Measurements from ENCODE around the gene ARHGAP4. TPM values are rescaled to one million over a fixed set of nuclear protein-coding genes. Genes with fewer than 3 reads are reported as not detected.

The ARHGAP4 gene
- total RNA-seq, 1 donor from 2014 or later: 72.2 TPM

DNA sequence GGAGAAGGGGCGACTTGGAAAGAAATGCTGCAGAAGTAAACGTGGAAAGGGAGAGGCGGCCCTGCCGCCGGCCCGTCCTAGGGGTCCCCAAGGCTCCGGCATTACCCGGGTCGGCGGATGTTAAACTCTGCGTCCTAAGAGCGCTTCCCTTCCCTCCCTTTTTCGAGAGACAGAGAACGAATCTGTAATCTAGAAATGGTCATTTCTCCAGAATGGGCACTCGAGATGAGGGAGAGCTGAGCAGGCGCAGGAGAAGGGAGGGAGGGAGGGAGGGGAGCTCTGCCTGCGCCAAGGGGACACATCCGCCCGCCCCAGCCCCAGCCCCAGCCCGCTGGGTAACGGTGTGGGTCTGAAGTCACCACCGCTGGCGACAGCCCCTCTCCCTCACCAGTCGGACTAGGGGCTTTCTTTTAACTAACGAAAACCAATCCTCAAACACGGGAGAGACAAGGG lies 43.9 kb upstream of the ARHGAP4 start:
- DNase-seq (ENCODE audit: low spot score): no peak

DNA sequence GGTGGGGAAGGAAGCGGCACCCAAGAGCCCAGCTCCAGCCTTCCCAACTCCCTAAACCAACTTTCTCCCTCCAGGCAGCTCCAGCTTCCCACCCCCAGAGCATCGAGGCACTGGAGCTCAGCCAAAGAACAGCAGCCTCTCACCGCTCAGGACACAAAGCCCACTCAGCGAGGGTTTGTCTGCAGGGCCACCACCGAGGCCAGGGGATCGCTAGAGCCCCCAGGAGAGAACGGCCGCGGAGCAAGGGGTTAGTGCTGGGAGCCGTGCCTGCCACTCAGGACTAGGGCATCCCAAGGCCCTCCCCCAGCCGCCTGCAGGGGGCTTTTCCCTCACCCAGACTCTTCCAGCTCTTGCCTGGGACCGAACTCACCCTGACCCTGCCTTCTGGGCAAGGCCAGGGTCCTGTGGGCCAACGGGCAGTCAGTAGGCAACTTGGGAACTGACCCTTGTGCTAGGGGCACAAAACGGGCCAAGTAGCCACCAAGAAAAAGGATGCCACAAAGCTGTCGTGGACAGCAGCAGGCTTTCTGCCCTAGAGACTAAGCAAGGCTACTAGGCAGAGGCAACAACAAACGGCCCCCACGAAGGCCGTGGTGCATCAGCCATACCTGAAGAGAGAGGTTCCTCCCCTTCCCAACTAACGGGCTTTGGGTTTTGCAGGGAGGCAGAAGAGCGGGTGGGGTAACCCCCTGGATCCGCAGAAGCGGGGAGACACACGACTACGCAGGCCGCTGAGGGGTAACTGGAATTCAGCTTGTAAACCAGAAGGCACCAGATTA lies 43.2 kb upstream of the ARHGAP4 start:
- Mint-ChIP-seq H3K9me3 (ENCODE audit: unreplicated experiment) (no peaks in the 10 kb centered on the region), H3K4me3 (ENCODE audit: unreplicated experiment) (peak overlapping the region; percentile 97), H3K4me1 (ENCODE audit: unreplicated experiment) (peaks cover 24% of the 10 kb centered on the region), H3K27ac (ENCODE audit: unreplicated experiment) (no peak overlapping the region), H3K36me3 (ENCODE audit: low read depth, unreplicated experiment) (peaks cover 3% of the 10 kb centered on the region), H3K27me3 (ENCODE audit: unreplicated experiment) (peaks cover 12% of the 10 kb centered on the region)
- TF ChIP-seq, protein P1, sequence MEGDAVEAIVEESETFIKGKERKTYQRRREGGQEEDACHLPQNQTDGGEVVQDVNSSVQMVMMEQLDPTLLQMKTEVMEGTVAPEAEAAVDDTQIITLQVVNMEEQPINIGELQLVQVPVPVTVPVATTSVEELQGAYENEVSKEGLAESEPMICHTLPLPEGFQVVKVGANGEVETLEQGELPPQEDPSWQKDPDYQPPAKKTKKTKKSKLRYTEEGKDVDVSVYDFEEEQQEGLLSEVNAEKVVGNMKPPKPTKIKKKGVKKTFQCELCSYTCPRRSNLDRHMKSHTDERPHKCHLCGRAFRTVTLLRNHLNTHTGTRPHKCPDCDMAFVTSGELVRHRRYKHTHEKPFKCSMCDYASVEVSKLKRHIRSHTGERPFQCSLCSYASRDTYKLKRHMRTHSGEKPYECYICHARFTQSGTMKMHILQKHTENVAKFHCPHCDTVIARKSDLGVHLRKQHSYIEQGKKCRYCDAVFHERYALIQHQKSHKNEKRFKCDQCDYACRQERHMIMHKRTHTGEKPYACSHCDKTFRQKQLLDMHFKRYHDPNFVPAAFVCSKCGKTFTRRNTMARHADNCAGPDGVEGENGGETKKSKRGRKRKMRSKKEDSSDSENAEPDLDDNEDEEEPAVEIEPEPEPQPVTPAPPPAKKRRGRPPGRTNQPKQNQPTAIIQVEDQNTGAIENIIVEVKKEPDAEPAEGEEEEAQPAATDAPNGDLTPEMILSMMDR (IDR thresholded peaks at IDR 0.05; ENCODE audit: unreplicated experiment): no peak
- DNase-seq (ENCODE audit: low spot score): no peak

More for the DNA sequence above, 43.9 kb upstream of the ARHGAP4 start:
- no peaks in the 10 kb centered on the region for H3K9me3 Mint-ChIP-seq (ENCODE audit: unreplicated experiment)
- H3K27ac Mint-ChIP-seq (ENCODE audit: unreplicated experiment): no peak overlapping the region
- peaks cover 25% of the 10 kb centered on the region for H3K4me1 Mint-ChIP-seq (ENCODE audit: unreplicated experiment)
- H3K36me3 Mint-ChIP-seq (ENCODE audit: low read depth, unreplicated experiment): peaks cover 3% of the 10 kb centered on the region
- TF ChIP-seq, protein P1 (IDR thresholded peaks at IDR 0.05; ENCODE audit: unreplicated experiment): no peak
- peaks cover 12% of the 10 kb centered on the region for H3K27me3 Mint-ChIP-seq (ENCODE audit: unreplicated experiment)
- H3K4me3 Mint-ChIP-seq (ENCODE audit: unreplicated experiment): peak overlapping the region; percentile 97

DNA sequence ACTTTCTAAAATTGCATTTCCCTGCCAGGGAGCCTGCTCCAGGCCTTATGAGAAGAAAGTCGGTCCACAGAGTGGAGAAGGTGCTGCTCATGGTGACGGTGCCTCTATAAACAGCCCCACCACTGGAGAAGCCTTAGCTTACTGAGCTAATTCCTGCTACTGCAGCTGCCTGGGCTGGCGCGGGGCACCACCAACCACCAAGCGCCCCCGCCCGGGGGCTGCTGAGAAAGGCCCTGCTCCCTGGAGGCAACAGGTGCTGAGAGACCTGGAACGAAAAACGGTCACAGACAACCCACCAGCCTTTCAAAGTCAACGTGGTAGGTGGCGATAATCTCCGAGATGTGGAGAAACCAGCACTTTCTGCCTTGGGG lies 42.7 kb upstream of the ARHGAP4 start:
- Mint-ChIP-seq H3K9me3 (ENCODE audit: unreplicated experiment) (no peaks in the 10 kb centered on the region), H3K4me3 (ENCODE audit: unreplicated experiment) (peak overlapping the region; percentile 62), H3K4me1 (ENCODE audit: unreplicated experiment) (peaks cover 21% of the 10 kb centered on the region), H3K36me3 (ENCODE audit: low read depth, unreplicated experiment) (peaks cover 3% of the 10 kb centered on the region), H3K27me3 (ENCODE audit: unreplicated experiment) (peaks cover 12% of the 10 kb centered on the region), H3K27ac (ENCODE audit: unreplicated experiment) (no peak overlapping the region)
- no peak for DNase-seq (ENCODE audit: low spot score)
- TF ChIP-seq, protein P1 (IDR thresholded peaks at IDR 0.05; ENCODE audit: unreplicated experiment): no peak

DNA sequence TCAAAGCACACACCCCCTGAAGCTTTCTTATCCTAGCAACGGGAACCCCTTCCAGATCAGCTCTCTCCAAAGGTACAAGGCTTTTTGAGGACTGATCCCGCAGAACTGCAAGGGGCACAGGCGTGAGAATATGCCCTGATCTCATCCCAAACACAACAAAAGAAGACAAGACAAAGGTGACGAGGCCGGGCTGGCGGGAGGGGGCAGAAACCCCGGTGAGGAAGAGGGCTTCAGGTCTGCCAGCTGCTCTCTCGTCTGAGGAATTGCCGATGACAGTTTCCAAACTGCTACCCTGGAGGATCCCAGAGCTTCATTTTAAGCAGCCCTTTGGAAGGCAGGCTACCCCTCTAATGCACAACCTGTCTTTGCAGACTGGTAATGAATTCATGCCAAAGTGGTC lies 42.2 kb upstream of the ARHGAP4 start:
- no peaks in the 10 kb centered on the region for H3K9me3 Mint-ChIP-seq (ENCODE audit: unreplicated experiment)
- H3K27me3 Mint-ChIP-seq (ENCODE audit: unreplicated experiment): peaks cover 12% of the 10 kb centered on the region
- peaks cover 17% of the 10 kb centered on the region for H3K4me1 Mint-ChIP-seq (ENCODE audit: unreplicated experiment)
- TF ChIP-seq, protein P1 (IDR thresholded peaks at IDR 0.05; ENCODE audit: unreplicated experiment): no peak
- peak overlapping the region; percentile 83 for H3K4me3 Mint-ChIP-seq (ENCODE audit: unreplicated experiment)
- peak overlapping the region; percentile 61 for H3K27ac Mint-ChIP-seq (ENCODE audit: unreplicated experiment)
- H3K36me3 Mint-ChIP-seq (ENCODE audit: low read depth, unreplicated experiment): peaks cover 3% of the 10 kb centered on the region
- no peak for DNase-seq (ENCODE audit: low spot score)

DNA sequence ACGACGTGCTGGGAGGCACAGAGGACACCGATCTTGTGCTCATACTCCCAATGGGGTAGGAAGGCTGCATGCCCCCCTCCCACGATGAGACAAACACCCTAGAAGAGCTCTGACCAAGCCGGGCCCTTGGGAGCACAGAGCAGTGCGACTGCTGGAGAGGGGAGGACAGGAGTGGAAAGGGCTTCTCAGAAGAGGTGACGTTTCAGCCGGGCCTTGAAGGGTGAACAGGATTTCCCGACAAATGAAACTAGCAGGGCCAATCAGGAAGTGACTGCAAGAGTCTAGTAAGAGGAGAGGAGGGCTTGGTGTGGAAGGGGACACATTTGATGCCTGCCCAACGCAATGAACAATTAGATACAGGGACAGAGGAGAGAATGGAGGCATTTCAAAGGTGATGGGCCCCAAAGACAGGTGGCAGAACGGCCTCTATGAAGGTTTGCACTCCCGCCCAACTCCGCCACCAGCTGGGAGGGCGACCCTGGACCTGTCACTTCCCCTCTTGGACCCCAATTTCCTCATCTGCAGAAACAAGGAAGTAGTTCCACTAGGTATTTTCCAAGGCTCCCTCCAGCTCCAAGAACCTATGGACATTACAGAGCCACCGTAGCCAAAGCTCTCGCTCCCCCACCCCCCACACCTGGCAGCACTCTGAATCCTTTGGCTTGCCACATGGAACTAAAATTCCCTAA lies 41.6 kb upstream of the ARHGAP4 start:
- peak overlapping the region; percentile 83 for H3K4me3 Mint-ChIP-seq (ENCODE audit: unreplicated experiment)
- H3K4me1 Mint-ChIP-seq (ENCODE audit: unreplicated experiment): peaks cover 14% of the 10 kb centered on the region
- TF ChIP-seq, protein P1 (IDR thresholded peaks at IDR 0.05; ENCODE audit: unreplicated experiment): no peak
- DNase-seq (ENCODE audit: low spot score): no peak
- H3K27ac Mint-ChIP-seq (ENCODE audit: unreplicated experiment): peak overlapping the region; percentile 78
- H3K36me3 Mint-ChIP-seq (ENCODE audit: low read depth, unreplicated experiment): peaks cover 3% of the 10 kb centered on the region
- H3K27me3 Mint-ChIP-seq (ENCODE audit: unreplicated experiment): peaks cover 12% of the 10 kb centered on the region
- no peaks in the 10 kb centered on the region for H3K9me3 Mint-ChIP-seq (ENCODE audit: unreplicated experiment)
